ENCODE data around the gene KRT7. TPM values are rescaled to one million over a fixed set of nuclear protein-coding genes. Genes with fewer than 3 reads are reported as not detected.
"Not testable (repeated sequence)": the region's sequence is repeated elsewhere in the genome, so short reads cannot be mapped to it uniquely, and the experiment has no call there.

Gene KRT7
- total RNA-seq, 1 experiment from 2014 or later = 1.5 TPM

GRCh38 chr12:52235822-52236361 lies 2.8 kb downstream of the KRT7 start:
- H3K4me3 ChIP-seq = no peak overlapping the region
- DNase-seq = no peak
- no peaks in the 10 kb centered on the region for H3K27me3 ChIP-seq

DNA sequence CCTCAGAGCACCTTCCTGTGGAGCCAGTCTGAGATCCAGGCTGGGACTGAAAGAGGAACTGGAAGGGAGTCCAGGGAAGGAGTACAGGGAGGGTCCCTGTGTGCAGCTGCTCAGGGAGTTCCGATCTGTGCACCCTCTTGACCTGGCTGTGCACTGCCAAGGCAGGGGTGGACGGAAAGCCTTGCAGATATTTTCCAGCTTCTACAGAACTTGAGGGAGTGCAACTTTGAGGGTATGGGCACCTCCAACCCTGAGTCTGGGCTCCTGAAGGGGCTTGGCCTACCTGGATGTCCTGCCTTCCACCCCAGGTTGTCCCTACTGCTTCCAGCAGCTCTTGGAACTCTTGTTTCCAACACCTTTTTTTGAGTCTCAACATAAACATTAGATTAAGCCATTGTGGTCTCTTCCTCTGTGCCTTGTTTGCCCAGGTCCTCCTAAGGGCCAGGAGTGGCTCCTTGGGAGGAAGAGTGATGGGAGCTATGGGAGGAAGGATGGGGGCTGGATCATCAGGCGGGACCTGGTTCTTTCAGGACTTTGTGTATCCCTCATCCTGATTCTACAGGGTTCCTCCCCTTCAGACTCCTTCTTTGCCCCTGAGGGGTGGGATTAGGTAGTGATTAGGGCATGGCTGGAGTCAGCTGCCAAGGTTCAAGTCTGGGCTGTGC lies 3.5 kb downstream of the KRT7 start:
- H3K4me3 ChIP-seq = no peak overlapping the region
- H3K4me1 ChIP-seq = peaks cover 18% of the 10 kb centered on the region
- H3K36me3 ChIP-seq = no peaks in the 10 kb centered on the region
- DNase-seq = no peak
- H3K27ac ChIP-seq = no peak overlapping the region
- H3K9me3 ChIP-seq (replicated peaks) = no peaks in the 10 kb centered on the region
- no peaks in the 10 kb centered on the region for H3K27me3 ChIP-seq

More at GRCh38 chr12:52235822-52236361, 2.8 kb downstream of the KRT7 start:
- H3K27ac ChIP-seq = no peak overlapping the region
- H3K9me3 ChIP-seq (replicated peaks) = no peaks in the 10 kb centered on the region
- H3K4me1 ChIP-seq = peaks cover 12% of the 10 kb centered on the region
- H3K36me3 ChIP-seq = no peaks in the 10 kb centered on the region

GRCh38 chr12:52238207-52238840 lies 5.3 kb downstream of the KRT7 start:
- no peak overlapping the region for H3K4me3 ChIP-seq

DNA sequence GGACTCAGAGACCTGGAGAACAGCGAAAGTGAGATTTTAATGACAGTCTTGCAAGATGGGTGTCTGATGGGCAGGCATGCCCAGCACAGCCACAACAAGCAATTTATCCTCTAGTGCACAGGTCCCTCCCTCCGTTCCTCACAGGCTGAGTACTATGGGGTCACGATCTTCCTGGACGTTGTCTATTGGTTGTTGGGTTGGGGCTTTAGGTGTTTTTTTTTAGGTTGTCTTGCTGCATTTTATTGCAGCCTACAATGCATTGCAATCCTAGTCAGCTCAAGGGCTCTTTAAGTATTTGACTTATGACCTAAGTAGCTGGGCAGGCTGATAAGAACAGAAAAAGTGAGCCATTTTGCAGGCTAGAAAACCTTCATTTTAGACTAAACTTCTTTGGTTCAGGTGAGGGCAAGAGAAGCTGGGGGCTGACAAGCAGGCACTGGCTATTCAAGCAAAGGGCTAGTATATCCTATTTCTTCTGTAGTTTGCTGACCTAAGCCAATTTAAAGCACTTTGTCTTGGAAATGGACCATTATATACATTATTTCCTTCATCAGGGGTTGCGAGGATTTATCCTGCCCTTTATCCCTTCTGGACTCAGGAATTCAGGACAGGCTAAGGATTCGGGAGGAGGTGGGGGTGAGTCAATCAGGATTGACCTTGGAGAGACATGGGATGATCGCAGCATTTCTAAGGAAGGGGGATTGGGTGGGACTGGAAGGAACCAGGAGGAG lies 6.0 kb downstream of the KRT7 start:
- peaks cover 34% of the 10 kb centered on the region for H3K4me1 ChIP-seq
- H3K27me3 ChIP-seq = no peaks in the 10 kb centered on the region
- no peaks in the 10 kb centered on the region for H3K9me3 ChIP-seq (replicated peaks)
- no peak for DNase-seq
- no peak overlapping the region for H3K27ac ChIP-seq
- no peak overlapping the region for H3K4me3 ChIP-seq
- H3K36me3 ChIP-seq = no peaks in the 10 kb centered on the region

More at GRCh38 chr12:52238207-52238840, 5.3 kb downstream of the KRT7 start:
- Histone ChIP-seq H3K36me3 (no peaks in the 10 kb centered on the region), H3K27me3 (no peaks in the 10 kb centered on the region), H3K27ac (no peak overlapping the region), H3K9me3 (replicated peaks) (no peaks in the 10 kb centered on the region), H3K4me1 (peaks cover 27% of the 10 kb centered on the region)
- DNase-seq = no peak

DNA sequence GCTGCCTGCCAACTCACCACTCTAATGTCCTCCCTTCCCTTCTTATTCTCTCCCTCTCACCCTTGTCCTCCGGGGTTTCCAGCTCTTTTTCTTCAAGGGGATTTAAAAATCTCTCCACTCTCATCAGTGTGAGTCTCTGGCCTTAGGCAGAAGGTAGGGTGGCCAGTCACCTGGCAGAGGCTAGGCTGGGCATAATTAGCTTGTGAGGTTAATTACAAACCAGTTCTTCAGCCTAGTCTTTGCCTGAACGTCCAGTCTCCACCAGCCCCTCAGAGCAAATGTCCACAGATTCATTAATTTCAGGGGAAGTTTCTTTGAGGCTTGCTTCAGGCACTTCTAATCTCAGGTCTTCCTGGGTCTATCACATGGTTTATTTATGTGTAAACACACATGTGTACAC lies 6.7 kb downstream of the KRT7 start:
- H3K27me3 ChIP-seq = no peaks in the 10 kb centered on the region
- H3K9me3 ChIP-seq (replicated peaks) = no peaks in the 10 kb centered on the region
- H3K36me3 ChIP-seq = no peaks in the 10 kb centered on the region
- H3K4me3 ChIP-seq = no peak overlapping the region
- peaks cover 40% of the 10 kb centered on the region for H3K4me1 ChIP-seq
- no peak for DNase-seq
- no peak overlapping the region for H3K27ac ChIP-seq

GRCh38 chr12:52240247-52240646 lies 7.2 kb downstream of the KRT7 start:
- H3K9me3 ChIP-seq (replicated peaks); H3K27ac ChIP-seq; DNase-seq; H3K27me3 ChIP-seq; H3K4me3 ChIP-seq; H3K36me3 ChIP-seq: not testable (repeated sequence)
- H3K4me1 ChIP-seq = peaks cover 42% of the 10 kb centered on the region

GRCh38 chr12:52241205-52241842 lies 8.3 kb downstream of the KRT7 start:
- peak; percentile 59 to 66 for DNase-seq
- Histone ChIP-seq H3K27ac (peak overlapping the region; percentile 26), H3K4me3 (no peak overlapping the region), H3K27me3 (no peaks in the 10 kb centered on the region), H3K4me1 (peaks cover 48% of the 10 kb centered on the region), H3K9me3 (replicated peaks) (no peaks in the 10 kb centered on the region), H3K36me3 (no peaks in the 10 kb centered on the region)

DNA sequence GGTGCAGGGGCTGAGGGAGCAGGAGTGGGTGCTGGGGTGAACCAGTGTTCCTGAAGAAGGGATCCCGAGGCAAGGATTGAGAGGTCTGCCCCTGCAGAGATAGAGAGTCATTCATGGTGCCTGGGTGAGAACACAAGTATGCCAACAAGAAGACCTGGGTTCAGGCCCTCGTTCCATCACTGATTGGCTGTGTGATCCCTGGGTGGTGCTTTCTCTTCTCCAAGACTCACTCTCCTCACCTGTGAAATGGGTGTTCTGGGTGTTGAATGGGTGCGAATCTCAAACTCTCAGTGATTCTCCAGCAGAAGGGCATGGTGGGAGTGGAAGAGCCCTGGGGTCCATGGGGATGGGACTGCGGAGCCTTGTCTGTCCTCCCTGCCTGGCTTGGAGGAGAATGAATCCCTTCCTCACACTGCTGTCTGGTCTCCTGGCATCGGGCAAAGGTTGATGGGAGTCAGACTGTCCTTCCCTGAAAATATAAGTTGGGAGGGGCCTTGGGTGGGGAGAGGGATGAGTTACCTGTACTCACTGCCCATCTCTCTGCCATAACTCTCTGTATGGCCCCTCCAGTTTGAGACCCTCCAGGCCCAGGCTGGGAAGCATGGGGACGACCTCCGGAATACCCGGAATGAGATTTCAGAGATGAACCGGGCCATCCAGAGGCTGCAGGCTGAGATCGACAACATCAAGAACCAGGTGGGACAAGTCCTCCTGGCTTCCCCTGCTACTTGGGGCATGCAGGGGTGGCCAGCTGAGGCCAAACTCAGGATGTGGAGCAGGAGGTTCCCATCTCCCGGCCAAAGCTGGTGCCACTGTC lies 9.6 kb downstream of the KRT7 start:
- no peaks in the 10 kb centered on the region for H3K36me3 ChIP-seq
- H3K4me3 ChIP-seq = no peak overlapping the region
- H3K4me1 ChIP-seq = peaks cover 61% of the 10 kb centered on the region
- DNase-seq = no peak
- no peaks in the 10 kb centered on the region for H3K27me3 ChIP-seq
- H3K9me3 ChIP-seq (replicated peaks) = no peaks in the 10 kb centered on the region
- no peak overlapping the region for H3K27ac ChIP-seq

- H3K4me1 ChIP-seq = peaks cover 68% of the 10 kb centered on the region
- peak in 1 of 2 experiments; percentile 20 for DNase-seq
- no peaks in the 10 kb centered on the region for H3K36me3 ChIP-seq
- peak overlapping the region; percentile 93 for H3K27ac ChIP-seq
- no peaks in the 10 kb centered on the region for H3K27me3 ChIP-seq
- H3K9me3 ChIP-seq (replicated peaks) = no peaks in the 10 kb centered on the region
- no peak overlapping the region for H3K4me3 ChIP-seq
Measured at GRCh38 chr12:52243259-52243855, 10.3 kb downstream of the KRT7 start.

DNA sequence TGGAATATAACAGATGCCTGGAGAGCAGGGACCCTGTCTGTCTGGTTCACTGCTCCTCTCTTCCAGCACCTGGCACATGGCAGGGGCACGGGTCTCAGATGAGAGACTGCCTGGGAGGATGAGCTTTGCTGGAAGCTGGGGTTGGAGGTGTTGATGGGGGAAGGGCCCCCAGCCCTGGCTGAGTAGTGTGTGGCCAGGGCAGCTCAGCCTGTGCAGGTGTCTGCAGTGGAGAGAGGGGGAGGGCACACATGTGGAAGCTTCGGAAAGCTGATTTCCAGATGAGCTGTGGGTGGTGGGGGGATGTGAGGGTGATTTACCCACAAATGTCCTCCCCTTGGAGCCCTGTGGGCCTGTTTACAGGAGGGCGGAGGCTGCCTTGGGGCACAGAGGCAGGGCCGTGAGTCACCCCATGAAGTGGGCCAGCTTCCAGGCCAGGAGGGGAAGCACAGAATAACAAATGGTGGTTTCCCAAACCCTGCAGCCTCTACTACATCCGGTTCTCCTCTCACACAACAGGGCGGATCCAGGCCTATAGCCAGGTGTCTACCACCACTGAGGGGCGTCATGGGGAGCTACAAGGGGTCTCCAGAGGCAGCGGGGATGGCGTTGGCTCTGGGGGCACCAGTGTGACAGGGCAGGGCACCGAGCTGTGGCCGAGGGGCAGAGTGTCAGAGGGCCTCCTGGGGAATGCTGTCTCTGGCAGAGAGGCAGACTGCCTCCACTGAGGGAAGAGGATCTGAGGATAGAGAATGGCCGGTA lies 11.0 kb downstream of the KRT7 start:
- peak overlapping the region; percentile 36 for H3K4me3 ChIP-seq
- no peaks in the 10 kb centered on the region for H3K9me3 ChIP-seq (replicated peaks)
- peak; percentile 84 for DNase-seq
- peaks cover 68% of the 10 kb centered on the region for H3K4me1 ChIP-seq
- no peaks in the 10 kb centered on the region for H3K36me3 ChIP-seq
- H3K27me3 ChIP-seq = no peaks in the 10 kb centered on the region
- peak overlapping the region; percentile 93 for H3K27ac ChIP-seq

DNA sequence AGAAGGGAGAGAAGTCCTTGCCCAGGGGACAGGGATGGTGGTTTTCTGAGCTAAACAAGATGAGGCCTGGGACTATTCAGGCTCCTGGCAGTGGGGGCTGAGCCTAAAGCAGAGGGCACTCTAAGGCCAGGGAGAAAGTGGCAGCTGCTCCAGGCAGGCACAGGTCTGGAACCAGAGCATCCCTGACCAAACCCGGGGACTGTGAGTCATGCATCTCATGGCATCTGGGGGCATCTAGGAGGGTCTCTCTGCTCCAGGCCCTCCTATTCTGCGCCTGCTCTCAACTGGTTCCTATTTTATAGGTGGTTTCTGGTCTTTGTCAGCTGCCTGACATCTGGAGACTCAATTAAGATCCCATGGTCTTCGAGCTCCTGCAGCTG lies 11.6 kb downstream of the KRT7 start:
- peak overlapping the region; percentile 93 for H3K27ac ChIP-seq
- H3K36me3 ChIP-seq = no peaks in the 10 kb centered on the region
- no peaks in the 10 kb centered on the region for H3K27me3 ChIP-seq
- H3K4me1 ChIP-seq = peaks cover 68% of the 10 kb centered on the region
- DNase-seq = peak; percentile 61 to 65
- H3K4me3 ChIP-seq = peak overlapping the region; percentile 36
- no peaks in the 10 kb centered on the region for H3K9me3 ChIP-seq (replicated peaks)

- no peak overlapping the region for H3K27ac ChIP-seq
- no peak overlapping the region for H3K4me3 ChIP-seq
- no peak for DNase-seq
- no peaks in the 10 kb centered on the region for H3K9me3 ChIP-seq (replicated peaks)
- H3K36me3 ChIP-seq = no peaks in the 10 kb centered on the region
- H3K4me1 ChIP-seq = peaks cover 64% of the 10 kb centered on the region
- no peaks in the 10 kb centered on the region for H3K27me3 ChIP-seq
Measured at GRCh38 chr12:52245259-52245961, 12.4 kb downstream of the KRT7 start.
